Measurements from ENCODE around the gene ARHGAP40.
A peak's percentile ranks its signal among the peaks of the same experiment; 100 is the strongest.

The ARHGAP40 gene

DNA sequence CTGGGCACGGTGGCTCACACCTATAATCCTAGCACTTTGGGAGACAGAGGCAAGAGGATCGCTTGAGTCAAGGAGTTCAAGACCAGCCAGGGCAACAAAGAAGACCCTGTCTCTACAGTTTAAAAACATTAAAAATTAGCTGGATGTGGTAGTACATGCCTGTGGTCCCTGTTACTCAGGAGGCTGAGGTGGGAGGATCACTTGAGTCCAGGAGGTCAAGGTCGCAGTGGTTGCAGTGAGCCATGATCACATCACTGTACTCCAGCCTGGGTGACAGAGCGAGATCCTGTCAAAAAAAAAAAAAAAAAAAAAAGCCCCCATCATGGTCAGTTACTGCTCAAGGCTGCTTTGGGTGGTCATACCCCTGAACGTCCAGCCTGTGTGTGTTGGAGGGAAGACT is 55.8 kb downstream of the ARHGAP40 start:
- no peak for DNase-seq

DNA sequence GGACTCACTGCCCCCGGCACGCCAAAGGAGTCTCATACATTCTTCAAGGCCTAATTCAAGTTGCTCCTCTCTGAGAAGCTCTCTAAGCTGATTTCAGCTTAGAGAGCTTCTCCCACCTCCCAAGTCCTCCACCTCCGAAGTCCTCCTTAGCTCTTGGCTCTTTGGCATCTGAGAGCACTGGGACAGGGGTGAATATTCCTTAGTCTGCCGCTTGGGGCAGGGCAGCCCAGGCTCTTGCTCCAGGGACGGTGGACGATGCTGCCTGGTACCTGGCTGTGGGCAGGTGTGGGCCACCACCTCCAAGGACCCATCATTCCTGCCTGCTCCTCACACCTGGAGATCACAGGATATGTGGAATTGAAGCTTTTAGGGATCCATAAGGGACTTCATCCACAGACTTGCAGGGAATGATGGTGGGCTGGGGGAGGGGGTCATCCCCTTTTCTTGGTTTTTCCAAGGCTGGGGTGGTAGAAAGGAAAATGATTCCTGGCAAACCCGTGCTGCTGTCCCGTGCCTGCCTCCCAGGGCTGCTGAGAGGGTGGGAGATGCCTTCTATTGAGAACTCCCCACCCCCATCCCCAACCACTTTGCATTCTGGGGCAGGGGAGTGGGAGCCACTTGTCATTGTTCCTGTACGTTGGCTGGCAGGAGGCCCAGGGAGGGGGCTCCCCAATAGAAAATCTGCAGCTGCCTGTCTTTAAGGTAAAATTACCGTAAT is 57.4 kb downstream of the ARHGAP40 start:
- DNase-seq: no peak

DNA sequence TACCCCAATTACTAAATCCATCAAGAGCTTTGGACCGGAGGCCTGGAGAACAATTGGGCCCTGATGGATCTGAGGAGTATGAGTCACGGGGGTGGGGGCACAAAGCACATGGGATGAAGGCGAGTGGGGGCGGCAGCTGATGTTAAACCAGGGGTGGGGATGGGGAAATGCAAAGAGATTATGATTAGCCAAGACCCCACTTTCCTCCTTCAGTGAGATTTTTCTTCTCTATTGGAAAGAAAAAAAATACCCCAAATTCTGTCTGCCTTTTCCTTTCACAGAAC is 57.9 kb downstream of the ARHGAP40 start:
- DNase-seq: no peak

DNA sequence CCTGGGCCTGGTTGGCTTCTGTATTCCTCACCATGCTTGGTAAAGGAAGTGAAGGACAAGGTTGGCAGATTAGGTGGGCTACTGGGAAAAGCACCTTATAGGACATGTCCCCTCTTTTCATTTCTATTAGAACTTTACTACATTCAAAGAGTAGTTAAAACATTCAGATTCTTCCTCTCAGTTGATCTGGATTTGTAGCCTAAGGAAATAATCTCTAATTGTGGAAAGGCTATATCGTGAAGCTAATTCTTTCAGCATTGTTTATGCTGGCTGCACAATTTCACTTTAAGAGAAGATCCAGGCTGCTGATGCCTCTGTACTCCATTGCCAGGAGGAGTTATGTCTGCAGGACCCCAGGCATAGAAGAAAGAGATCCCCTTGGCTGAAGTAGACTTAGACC is 58.8 kb downstream of the ARHGAP40 start:
- DNase-seq: no peak

DNA sequence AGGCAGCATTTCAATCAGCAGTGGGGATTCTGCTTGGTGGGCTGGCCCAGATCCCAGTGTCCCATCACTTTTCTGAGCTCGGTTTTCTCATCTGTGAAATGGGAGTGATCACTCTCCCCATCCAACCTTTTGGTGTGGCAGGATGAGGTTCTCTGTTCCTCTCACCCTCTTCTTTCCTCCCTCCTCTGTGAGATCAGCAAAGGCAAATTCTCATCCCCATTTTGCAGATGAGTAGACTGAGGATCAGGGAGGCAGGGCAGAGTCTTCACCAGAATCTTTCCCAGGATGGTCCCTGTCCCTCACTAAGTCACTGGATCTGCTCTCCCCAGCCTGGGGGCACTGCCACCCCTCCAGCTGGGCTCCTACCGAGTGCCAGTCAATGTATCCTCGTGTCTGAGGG is 62.1 kb downstream of the ARHGAP40 start:
- DNase-seq: no peak

DNA sequence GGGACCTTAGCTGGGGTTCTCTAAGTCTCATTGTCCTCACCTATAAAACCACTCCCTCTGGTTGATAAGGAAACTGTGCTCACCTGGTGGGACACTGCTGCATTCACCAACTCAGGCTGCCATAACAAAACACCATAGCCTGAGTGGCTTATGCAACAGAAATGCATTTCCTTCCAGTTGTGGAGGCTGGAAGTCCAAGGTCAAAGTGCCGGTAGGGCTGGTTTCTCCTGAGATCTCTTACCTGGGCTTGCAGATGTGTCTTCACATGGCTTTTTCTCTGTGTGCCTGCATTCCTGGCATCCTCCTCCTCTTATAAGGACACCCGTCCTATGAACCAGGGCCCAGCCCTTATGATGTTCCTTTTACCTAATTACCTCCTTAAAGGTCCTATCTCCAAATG is 62.7 kb downstream of the ARHGAP40 start:
- no peak for DNase-seq

DNA sequence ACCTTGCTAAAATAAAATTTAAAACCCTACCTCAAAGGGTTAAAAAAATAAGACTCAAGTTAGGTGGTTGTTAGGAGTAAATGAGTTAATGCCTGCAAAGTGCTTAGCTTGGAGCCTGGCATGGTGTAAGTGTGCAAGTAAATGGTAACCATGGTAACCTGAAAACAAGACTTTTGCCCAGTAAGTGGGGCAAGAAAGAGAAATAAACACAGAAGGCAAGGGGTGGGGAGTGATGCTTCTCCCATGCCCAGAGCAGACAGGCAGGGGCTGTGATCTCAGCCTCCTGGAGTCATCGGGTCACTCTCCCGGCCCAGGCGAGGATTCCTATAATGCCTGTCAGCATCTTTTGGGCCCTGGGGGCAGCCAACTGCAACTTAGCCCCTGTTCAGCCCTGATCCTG is 63.5 kb downstream of the ARHGAP40 start:
- DNase-seq: no peak

DNA sequence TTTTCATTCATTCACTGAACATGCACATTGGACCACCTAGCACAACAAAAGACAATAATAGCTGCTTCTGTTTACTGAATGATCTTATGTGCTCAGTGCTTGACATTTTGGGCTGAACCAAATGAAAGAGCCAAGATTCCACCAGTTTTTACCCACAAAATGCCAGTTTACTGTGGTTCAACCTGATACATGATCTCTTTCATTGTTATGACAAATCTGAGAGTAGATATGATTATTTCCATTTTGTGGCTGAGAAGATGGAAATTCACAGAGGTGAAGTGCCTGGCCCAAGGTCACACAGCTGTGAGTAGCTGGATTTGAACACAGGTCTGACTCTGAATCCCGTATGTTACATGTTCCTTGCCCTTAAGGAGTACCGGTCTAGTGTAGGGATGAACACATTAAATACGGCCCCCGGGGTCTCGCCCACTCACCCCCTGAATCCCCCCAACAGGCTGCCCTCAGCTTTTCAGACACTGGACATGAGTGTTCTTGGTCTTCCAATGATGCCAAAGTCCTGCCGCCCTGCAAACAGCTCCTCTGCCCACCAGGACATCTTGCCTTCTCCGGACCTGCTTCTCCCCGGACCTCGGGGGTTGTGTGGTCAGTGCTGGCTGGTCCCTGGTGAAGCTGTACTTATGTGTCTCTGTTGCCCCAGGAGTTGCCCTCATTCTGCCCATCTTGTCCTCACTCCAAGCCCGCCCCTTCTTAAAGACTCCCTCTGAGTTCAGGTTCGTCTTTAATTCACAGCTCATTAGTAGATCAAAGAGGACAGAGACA is 64.1 kb downstream of the ARHGAP40 start:
- DNase-seq: no peak

DNA sequence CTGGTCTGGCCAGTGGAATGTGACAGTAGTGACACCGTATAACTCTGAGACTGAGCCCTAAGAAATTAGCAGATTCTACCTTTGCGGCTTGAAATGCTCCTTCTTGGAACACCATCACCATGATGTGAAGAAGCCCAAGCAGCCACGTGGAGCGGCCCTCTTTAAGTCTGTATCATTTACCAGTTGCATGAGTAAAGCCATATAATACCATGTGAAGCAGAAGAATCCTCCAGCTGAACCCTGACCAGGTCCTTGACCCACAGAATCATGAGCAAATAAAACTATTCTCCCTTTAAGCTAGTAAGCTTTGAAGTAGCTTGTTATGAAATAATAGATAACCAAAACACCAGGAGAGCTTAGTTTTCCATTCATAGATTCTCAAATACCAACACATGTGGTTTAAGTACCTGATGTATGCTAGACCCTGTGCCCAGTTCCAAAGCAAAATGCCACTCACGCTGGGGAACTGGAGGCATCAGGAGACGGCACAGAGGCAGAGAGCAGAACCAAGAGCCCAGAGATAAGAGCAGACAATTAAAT is 65.9 kb downstream of the ARHGAP40 start:
- DNase-seq: no peak

DNA sequence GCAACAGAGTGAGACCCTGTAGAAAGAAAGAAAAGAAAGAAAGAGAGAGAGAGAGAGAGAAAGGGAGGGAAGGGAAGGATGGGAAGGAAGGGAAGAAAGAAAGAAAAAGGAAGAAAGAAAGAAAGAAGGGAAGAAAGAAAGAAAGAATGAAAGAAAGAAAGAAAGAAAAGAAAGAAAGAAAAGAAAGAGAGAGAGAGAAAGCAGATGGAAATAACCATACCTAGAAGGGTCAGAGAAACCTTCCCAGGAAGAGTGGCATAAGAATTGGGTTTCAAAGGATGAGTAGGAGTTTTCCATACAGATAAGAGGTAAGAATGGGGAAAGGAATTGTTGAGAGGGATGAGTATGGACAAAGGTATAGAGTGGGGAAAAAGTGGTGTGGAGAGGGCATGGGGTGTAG is 68.1 kb downstream of the ARHGAP40 start:
- DNase-seq: no peak

DNA sequence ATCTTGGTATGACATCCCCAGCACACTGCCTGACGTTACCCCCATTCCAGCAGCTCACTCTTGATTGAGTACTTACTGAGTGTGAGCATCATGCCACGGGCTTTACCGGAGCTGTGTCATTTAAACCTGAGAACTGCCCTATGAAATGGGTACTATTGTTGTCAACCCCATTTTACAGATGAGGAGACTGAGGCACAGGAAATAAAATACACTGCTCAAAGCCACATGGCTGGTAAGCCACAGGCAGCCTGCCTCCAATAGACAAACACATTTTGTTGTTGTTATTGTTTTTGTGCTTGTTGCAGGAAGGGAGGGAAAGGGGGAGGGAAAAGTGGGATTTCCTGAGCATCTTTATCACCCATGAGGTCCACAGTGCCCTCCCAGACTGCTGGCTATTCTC is 69.2 kb downstream of the ARHGAP40 start:
- no peak for DNase-seq

DNA sequence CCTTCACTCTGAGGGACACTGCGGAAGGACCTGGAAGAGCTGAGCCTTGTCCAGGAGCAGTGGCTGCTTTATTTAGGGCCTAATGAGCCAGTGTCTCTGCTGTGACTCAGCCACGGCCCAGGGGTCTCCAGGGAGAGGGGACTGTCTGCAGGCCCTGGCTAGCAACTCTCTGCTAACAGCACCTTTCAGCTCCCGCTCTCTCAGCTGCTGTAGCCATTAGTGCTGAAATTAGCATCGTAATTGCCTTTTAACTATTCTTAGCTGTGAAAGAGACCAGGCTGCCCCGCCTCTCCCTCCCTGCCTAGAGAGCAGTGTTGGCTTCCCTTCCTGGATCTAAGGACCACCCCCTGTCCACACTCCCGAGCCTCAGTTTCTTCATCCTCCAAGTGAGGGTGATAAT is 69.6 kb downstream of the ARHGAP40 start:
- DNase-seq: no peak

DNA sequence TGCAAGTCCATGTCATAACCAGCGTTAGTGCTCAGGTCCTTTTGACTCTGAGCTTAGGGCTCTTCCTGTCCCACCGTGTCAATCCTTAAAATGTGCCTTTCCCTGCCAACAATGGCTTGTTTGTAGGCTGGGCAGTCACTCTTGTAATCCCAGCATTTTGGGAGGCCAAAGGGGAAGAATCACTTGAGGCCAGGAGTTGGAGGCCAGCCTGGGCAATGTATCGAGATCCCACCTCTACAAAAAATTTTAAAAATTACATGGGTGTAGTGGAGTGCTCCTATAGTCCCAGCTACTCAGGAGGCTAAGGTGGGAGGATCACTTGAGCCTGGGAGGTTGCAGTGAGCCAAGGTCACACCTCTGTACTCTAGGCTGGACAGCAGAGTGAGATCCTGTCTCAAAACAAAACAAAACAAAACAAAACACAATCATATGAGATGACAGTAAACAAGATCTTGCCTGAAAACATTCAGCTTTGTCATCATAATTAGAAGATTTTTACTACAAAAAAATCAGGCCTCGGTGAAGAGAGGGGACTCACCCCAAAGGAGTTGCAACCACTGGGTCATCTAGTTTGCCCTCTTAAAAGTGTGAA is 70.2 kb downstream of the ARHGAP40 start:
- no peak for DNase-seq

DNA sequence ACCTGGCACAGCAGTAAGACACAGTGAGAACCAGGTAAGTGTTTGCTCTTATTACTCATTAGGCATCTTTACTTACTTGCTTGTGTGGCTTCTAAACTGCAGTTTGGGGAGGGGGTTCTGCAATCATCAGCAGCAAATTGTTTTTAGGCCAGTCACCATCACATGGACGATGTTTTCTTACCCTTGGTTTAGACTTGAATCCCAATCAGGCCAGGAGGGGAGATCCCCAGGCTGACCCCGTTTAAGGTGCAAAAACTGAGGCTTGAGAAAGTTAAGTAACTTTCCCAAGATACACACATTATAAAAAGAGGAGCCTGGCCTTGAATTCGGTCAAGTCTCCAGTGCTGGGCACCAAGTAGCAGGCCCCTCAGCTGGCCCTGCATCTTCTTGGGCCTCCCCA is 70.9 kb downstream of the ARHGAP40 start:
- DNase-seq: no peak

DNA sequence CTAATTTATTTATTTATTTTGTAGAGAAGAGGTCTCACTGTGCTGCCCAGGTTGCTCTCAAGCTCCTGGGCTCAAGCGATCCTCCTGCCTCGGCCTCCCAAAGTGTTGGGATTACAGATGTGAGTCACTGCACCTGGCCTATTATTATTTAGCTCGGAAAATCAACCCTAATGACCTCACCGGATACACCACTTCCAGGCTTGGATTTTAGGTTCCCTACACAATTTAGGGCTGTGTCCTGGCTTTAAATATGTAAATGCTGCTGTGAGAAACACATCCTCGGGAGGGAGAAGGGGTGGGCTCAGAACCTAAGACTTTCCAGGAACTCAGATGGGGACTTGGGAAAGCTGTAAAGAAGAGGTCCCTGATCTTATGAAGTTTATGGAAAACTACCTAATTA is 71.7 kb downstream of the ARHGAP40 start:
- DNase-seq: no peak

DNA sequence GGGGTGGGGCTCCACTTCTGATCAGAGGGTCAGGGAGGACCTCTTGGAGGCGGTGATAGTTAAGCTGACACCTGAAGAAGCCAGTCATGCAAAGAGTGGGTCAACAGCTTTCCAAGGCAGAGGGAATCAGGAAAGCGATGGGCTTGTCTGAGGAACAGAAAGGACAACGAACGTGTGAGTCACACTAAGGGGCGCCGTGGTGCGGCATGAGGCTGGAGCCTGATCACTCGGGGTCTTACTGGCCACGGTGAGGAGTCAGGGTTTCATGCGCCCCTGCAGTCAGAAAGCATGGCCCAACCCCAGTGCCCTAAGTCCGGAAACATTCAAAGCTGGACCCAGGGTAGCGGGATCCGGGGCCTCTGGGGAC is 72.1 kb downstream of the ARHGAP40 start:
- no peak for DNase-seq

DNA sequence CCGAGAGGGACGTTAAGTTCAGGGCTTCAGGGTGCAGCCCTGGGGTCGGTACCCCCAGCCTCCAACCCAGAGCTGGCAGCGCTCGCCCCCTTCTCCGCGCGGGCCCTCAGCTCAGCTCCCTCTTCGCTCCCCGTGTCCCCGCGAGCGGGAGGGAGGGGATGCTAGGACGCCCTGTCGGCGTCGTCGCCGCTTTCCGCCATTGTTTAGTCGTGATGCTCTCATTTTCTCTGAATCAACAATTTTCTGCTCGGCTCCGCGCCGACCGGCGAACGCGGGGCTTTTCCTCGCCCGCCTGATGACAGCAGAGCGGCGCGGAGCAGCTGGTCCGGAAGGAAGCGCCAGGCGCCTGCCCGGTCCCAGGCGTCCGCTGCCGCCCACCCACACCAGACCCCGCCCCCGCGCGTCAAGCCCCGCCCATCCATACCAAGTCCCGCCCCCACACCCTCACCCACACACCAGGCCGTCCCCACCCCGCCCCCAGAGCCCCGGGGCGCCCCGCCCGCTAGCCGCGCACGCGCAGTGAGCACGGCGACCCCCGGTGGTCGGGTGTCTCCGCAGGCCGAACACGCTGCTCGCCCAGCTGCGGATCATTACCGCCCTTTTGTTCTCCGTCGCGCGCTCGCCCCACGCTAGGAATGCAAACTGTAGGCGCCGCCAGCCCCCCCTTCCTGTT is 72.6 kb downstream of the ARHGAP40 start:
- peak in 1 of 2 donors; percentile 39 for DNase-seq

DNA sequence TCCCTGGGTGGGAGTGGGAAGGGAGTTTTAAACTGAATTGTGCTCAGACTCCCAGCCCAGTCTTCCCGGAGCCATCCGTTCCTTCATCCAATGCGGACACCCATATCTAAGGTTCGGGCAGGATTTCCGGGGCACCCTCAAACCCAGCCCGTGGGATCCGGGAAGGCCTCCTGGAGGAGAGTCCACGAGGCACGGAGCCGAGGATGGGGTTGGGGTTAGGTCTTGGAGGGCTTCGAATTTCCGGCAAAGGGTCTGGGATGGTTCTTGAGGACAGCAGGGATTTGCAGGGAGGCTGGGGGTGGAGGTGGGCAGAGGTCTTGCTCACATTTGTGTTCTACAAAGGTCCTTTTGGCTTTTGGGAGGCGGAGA is 73.1 kb downstream of the ARHGAP40 start:
- no peak for DNase-seq

DNA sequence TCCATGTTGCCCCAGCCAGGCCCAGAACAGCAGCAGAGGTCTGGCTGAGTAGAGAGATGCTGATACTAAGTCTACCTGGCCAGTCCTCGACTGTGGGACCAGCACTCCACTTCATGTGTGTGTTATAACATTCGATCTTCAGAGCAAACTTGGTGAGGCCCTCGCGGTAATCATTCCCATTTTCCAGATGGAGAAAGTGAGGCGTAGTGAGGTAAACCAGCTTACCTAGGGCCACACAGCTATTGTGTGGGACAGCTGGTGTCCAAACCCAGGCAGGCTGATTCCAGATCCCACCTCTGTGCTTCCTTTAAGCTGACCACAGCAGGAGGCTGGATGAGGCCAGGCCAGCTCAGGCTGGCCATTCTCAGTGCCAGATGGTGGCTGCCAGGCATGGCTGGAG is 75.0 kb downstream of the ARHGAP40 start:
- DNase-seq: no peak

DNA sequence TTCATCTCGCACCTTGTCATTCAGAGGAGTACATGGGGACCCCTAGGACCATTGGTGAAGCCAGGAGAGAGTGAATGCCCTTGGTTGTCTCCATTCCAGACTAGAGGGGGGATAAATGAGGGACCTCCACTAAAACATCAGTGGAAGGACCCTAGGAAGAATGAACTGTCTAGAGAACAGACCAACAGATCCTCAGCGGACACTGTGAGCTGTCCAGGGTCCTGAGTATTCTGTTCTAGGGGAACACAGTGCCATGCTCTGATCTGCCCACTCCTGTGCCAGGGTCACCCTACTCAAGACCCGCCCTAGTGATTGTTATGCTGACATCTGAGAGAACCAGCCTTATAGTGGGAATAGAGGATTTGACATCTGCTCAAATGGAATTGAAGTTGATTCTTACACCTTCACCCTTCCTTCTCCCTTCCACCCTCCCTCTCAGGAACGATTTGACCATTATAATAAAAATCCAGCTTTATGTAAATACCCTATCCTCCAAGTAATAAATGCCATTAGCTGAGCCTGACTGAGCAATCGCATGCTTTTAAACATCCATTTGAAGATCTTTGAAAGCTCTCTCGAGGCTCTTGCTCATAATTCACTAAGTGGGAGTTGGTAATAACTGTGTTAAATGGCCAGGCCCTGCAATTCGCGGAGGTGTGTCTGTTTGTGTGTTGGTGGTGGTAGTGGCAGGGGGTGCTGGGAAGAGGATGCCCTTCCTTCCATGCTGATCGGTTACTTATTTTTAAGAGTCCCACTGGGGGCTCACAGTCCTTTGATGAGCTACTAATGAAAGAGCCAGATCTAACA is 79.1 kb downstream of the ARHGAP40 start:
- peak in 1 of 2 donors; percentile 15 for DNase-seq

DNA sequence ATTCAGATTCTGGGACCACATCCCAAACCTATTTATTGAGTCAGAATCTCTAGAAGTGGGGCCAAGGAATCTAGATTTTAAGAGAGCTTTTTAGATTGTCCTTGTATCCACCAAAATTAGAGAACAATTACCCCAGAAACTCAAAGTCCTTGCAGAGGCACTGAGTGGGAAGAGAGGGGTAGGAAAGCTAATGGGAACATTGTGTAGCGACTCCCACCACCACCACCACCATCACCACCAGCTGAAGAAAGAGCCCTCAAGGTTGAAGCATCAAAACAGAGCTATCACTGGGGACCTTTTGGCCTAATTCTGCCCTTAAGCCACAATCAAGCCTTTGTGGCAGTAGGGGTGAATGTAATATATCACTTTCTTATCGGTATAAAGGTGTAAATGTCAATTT is 83.7 kb downstream of the ARHGAP40 start:
- DNase-seq: no peak

DNA sequence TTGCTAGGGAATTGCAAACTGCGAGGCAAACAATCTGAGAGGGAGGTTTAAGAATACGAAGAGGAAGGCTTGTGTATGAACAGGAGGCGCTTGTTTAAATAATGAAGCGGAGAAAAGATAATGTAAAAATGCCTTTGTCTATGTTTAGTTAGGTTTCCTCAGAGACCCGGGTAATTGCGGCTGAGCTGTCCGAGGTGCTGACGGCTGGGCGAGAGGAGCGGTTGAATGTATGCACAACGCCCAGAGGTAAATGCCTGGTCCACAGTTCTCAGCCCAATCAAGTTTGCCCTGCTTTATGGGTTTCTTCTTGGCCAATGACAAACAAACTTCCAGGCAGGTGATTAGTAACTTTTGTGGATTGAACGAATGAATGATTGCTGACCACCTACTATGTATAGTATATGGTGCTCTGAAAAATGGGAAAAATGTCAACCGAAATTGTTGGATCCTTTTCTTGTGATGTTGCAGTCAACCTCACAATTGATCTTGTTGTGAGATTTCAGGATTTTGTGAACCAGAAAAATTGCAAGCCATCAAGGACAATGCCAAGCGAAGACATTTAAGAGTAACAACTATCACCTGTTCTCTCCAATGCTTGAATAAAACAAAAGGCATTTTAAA is 84.4 kb downstream of the ARHGAP40 start:
- peak in 1 of 2 donors; percentile 37 for DNase-seq

All from inflammatory macrophage treated with lipopolysaccharide for 1 hour (primary cell).